ENCODE measurements around the gene FUCA1.

GRCh38 chr1:23817633-23818032 lies 50.5 kb downstream of the FUCA1 start:
- TF ChIP-seq CTCF (IDR thresholded peaks at IDR 0.05 in 4 of 5, conservative IDR thresholded peaks at IDR 0.05 in 1 of 5) (no peak), POLR2A (IDR thresholded peaks at IDR 0.05) (no peak)
